Measurements from ENCODE around the gene ZC3H7B. TPM values are rescaled to one million over a fixed set of nuclear protein-coding genes. Genes with fewer than 3 reads are reported as not detected.

ZC3H7B gene
- total and polyA plus RNA-seq, 2 experiments from 2014 or later = 5.7 to 61.5 TPM

GRCh38 chr22:41397143-41397811, 96.0 kb downstream of the ZC3H7B start:
- Mint-ChIP-seq H3K27me3 (ENCODE audit: insufficient read depth, low read depth, poor library complexity) (peaks cover 3% of the 10 kb centered on the region), H3K27ac (0 out of 2 replicates have a peak overlapping the region, but pooled peaks have one; percentile 27)
- H3K27ac ChIP-seq (ENCODE audit: low read depth) = no peak overlapping the region

More at GRCh38 chr22:41397143-41397811, 96.0 kb downstream of the ZC3H7B start:
- Histone ChIP-seq H3K4me2 (no peak overlapping the region), H3K36me3 (ENCODE audit: insufficient read depth) (no peaks in the 10 kb centered on the region), H3F3A (replicated peaks; ENCODE audit: low read depth) (no peaks in the 10 kb centered on the region), H3K4me1 (ENCODE audit: insufficient read depth) (no peaks in the 10 kb centered on the region), H3K79me2 (replicated peaks; ENCODE audit: insufficient read depth) (no peaks in the 10 kb centered on the region), H4K20me1 (replicated peaks; ENCODE audit: insufficient read depth) (no peaks in the 10 kb centered on the region), H2AFZ (no peak overlapping the region), H3K27me3 (ENCODE audit: insufficient read depth) (no peaks in the 10 kb centered on the region), H3K9me2 (ENCODE audit: insufficient read depth) (no peaks in the 10 kb centered on the region), H3K4me3 (no peak overlapping the region)
- Mint-ChIP-seq H3K4me1 (0 out of 3 replicates have a peak, but pooled peaks cover 7% of the 10 kb centered on the region), H3K4me3 (no peak overlapping the region), H3K9me3 (no peaks in the 10 kb centered on the region), H3K36me3 (ENCODE audit: low read depth) (peaks cover 13% of the 10 kb centered on the region; the same call in 1 of the 3 replicates)
- ATAC-seq (no peak), DNase-seq (ENCODE audit: low spot score) (no peak)
- TF ChIP-seq POLR2AphosphoS5 (IDR thresholded peaks at IDR 0.05; ENCODE audit: low read depth) (no peak), CREB1 (CRISPR knock-in tag; IDR thresholded peaks at IDR 0.05; ENCODE audit: low read depth) (no peak), REST (IDR thresholded peaks at IDR 0.05; ENCODE audit: unreplicated experiment) (no peak), ZNF114 (CRISPR knock-in tag; IDR thresholded peaks at IDR 0.05) (no peak), ZNF331 (CRISPR knock-in tag; IDR thresholded peaks at IDR 0.05; ENCODE audit: low read depth) (no peak), CTCF (conservative IDR thresholded peaks at IDR 0.05; ENCODE audit: low read depth in 2 of 2) (no peak), ETS1 (IDR thresholded peaks at IDR 0.05) (no peak), JUNB (IDR thresholded peaks at IDR 0.05; ENCODE audit: unreplicated experiment) (no peak), EZH2phosphoT487 (IDR thresholded peaks at IDR 0.05; ENCODE audit: unreplicated experiment) (no peak), NANOG (IDR thresholded peaks at IDR 0.05; ENCODE audit: borderline replicate concordance) (no peak), EZH2 (IDR thresholded peaks at IDR 0.05; ENCODE audit: low read depth, unreplicated experiment) (no peak), ZNF462 (CRISPR knock-in tag; IDR thresholded peaks at IDR 0.05) (no peak), STAT1 (IDR thresholded peaks at IDR 0.05; ENCODE audit: unreplicated experiment) (no peak)
